ENCODE data around the gene LRRC75B.

Gene LRRC75B

DNA sequence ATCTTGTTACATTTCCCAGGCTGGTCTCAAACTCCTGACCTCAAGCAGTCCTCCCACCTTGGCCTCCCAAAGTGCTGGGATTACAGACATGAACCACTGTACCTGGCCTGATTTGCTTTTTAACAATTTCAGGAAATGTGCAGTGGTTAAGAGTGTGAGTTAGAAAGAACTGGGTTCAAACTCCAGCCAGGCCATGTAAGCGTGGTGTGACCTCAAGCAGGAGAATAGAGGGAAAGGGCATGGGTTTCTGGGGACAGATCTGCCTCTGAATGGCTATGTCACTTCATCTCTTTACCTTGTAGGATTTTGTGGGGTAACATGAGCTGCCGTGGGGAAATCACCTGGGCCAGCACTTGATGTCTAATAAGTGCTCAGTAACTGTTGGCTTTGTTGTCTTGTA, 27.8 kb downstream of the LRRC75B start:
- CTCF ChIA-PET, result interaction anchor here (0.6 kb wide), 1 partner anchor 317 kb away, joined by 4 read pairs; no protein-coding TSS in a partner anchor
- POLR2A ChIA-PET, result interaction anchor here (0.6 to 1.3 kb wide), 2 partner anchors 10 to 24 kb away, joined by 5 to 12 read pairs; partner anchors contain the start of gene GUCD1
- H3K36me3 ChIP-seq (ENCODE audit: control insufficient read depth in 2 of 2, insufficient read depth in 1 of 2, low read length in 2 of 2), result peaks cover 72 to 94% of the 10 kb centered on the region in 2 experiments
- no peak overlapping the region for H3K4me3 ChIP-seq (ENCODE audit: low read depth, low read length)
- H3K9me3 ChIP-seq (ENCODE audit: control insufficient read depth, insufficient read depth, low read depth, low read length), result no peaks in the 10 kb centered on the region
- H3K4me1 ChIP-seq (ENCODE audit: control insufficient read depth, insufficient read depth, low read length), result no peaks in the 10 kb centered on the region
- H3K27ac ChIP-seq (ENCODE audit: extremely low read depth, low read depth, low read length), result no peak overlapping the region
- TF ChIP-seq ZNF335 (tag by site-specific recombination; conservative IDR thresholded peaks at IDR 0.05) (no peak), ZNF140 (tag by site-specific recombination; IDR thresholded peaks at IDR 0.05) (no peak), ZNF221 (tag by site-specific recombination; IDR thresholded peaks at IDR 0.05; ENCODE audit: borderline replicate concordance) (no peak), GLIS2 (tag by site-specific recombination; IDR thresholded peaks at IDR 0.05) (no peak), ZNF324 (tag by site-specific recombination; IDR thresholded peaks at IDR 0.05) (no peak), ZNF433 (tag by site-specific recombination; IDR thresholded peaks at IDR 0.05; ENCODE audit: low read depth) (no peak), ZBTB7A (tag by site-specific recombination; IDR thresholded peaks at IDR 0.05; ENCODE audit: low read depth) (no peak), YY1 (tag by site-specific recombination; IDR thresholded peaks at IDR 0.05) (no peak), OVOL3 (tag by site-specific recombination; IDR thresholded peaks at IDR 0.05) (no peak), ZSCAN23 (tag by site-specific recombination; IDR thresholded peaks at IDR 0.05) (no peak), ZNF561 (tag by site-specific recombination; IDR thresholded peaks at IDR 0.05; ENCODE audit: borderline replicate concordance) (no peak), ZNF660 (tag by site-specific recombination; IDR thresholded peaks at IDR 0.05) (no peak)
- TF ChIP-seq, protein P1, sequence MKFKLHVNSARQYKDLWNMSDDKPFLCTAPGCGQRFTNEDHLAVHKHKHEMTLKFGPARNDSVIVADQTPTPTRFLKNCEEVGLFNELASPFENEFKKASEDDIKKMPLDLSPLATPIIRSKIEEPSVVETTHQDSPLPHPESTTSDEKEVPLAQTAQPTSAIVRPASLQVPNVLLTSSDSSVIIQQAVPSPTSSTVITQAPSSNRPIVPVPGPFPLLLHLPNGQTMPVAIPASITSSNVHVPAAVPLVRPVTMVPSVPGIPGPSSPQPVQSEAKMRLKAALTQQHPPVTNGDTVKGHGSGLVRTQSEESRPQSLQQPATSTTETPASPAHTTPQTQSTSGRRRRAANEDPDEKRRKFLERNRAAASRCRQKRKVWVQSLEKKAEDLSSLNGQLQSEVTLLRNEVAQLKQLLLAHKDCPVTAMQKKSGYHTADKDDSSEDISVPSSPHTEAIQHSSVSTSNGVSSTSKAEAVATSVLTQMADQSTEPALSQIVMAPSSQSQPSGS (tag by site-specific recombination; IDR thresholded peaks at IDR 0.05; ENCODE audit: low read depth), result no peak
- TF ChIP-seq, protein P2, sequence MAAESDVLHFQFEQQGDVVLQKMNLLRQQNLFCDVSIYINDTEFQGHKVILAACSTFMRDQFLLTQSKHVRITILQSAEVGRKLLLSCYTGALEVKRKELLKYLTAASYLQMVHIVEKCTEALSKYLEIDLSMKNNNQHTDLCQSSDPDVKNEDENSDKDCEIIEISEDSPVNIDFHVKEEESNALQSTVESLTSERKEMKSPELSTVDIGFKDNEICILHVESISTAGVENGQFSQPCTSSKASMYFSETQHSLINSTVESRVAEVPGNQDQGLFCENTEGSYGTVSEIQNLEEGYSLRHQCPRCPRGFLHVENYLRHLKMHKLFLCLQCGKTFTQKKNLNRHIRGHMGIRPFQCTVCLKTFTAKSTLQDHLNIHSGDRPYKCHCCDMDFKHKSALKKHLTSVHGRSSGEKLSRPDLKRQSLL (tag by site-specific recombination; IDR thresholded peaks at IDR 0.05), result no peak
- TF ChIP-seq, protein P3, sequence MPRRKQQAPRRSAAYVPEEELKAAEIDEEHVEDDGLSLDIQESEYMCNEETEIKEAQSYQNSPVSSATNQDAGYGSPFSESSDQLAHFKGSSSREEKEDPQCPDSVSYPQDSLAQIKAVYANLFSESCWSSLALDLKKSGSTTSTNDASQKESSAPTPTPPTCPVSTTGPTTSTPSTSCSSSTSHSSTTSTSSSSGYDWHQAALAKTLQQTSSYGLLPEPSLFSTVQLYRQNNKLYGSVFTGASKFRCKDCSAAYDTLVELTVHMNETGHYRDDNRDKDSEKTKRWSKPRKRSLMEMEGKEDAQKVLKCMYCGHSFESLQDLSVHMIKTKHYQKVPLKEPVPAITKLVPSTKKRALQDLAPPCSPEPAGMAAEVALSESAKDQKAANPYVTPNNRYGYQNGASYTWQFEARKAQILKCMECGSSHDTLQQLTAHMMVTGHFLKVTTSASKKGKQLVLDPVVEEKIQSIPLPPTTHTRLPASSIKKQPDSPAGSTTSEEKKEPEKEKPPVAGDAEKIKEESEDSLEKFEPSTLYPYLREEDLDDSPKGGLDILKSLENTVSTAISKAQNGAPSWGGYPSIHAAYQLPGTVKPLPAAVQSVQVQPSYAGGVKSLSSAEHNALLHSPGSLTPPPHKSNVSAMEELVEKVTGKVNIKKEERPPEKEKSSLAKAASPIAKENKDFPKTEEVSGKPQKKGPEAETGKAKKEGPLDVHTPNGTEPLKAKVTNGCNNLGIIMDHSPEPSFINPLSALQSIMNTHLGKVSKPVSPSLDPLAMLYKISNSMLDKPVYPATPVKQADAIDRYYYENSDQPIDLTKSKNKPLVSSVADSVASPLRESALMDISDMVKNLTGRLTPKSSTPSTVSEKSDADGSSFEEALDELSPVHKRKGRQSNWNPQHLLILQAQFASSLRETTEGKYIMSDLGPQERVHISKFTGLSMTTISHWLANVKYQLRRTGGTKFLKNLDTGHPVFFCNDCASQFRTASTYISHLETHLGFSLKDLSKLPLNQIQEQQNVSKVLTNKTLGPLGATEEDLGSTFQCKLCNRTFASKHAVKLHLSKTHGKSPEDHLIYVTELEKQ (tag by site-specific recombination; IDR thresholded peaks at IDR 0.05; ENCODE audit: borderline replicate concordance), result no peak
- TF ChIP-seq, protein P4, sequence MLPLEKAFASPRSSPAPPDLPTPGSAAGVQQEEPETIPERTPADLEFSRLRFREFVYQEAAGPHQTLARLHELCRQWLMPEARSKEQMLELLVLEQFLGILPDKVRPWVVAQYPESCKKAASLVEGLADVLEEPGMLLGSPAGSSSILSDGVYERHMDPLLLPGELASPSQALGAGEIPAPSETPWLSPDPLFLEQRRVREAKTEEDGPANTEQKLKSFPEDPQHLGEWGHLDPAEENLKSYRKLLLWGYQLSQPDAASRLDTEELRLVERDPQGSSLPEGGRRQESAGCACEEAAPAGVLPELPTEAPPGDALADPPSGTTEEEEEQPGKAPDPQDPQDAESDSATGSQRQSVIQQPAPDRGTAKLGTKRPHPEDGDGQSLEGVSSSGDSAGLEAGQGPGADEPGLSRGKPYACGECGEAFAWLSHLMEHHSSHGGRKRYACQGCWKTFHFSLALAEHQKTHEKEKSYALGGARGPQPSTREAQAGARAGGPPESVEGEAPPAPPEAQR (tag by site-specific recombination; IDR thresholded peaks at IDR 0.05), result no peak
- TF ChIP-seq, protein P5, sequence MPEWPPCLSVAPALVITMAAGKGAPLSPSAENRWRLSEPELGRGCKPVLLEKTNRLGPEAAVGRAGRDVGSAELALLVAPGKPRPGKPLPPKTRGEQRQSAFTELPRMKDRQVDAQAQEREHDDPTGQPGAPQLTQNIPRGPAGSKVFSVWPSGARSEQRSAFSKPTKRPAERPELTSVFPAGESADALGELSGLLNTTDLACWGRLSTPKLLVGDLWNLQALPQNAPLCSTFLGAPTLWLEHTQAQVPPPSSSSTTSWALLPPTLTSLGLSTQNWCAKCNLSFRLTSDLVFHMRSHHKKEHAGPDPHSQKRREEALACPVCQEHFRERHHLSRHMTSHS (tag by site-specific recombination; IDR thresholded peaks at IDR 0.05), result no peak
- TF ChIP-seq, protein P6, sequence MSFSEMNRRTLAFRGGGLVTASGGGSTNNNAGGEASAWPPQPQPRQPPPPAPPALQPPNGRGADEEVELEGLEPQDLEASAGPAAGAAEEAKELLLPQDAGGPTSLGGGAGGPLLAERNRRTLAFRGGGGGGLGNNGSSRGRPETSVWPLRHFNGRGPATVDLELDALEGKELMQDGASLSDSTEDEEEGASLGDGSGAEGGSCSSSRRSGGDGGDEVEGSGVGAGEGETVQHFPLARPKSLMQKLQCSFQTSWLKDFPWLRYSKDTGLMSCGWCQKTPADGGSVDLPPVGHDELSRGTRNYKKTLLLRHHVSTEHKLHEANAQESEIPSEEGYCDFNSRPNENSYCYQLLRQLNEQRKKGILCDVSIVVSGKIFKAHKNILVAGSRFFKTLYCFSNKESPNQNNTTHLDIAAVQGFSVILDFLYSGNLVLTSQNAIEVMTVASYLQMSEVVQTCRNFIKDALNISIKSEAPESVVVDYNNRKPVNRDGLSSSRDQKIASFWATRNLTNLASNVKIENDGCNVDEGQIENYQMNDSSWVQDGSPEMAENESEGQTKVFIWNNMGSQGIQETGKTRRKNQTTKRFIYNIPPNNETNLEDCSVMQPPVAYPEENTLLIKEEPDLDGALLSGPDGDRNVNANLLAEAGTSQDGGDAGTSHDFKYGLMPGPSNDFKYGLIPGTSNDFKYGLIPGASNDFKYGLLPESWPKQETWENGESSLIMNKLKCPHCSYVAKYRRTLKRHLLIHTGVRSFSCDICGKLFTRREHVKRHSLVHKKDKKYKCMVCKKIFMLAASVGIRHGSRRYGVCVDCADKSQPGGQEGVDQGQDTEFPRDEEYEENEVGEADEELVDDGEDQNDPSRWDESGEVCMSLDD (tag by site-specific recombination; IDR thresholded peaks at IDR 0.05), result no peak

Data from HEK293 (cell line).